ENCODE data around the gene OR4A47.
"Not testable (repeated sequence)": the region's sequence is repeated elsewhere in the genome, so short reads cannot be mapped to it uniquely, and the experiment has no call there.

Gene OR4A47

GRCh38 chr11:48488493-48488892 lies at the start of gene OR4A47:
OR4A47 (plus strand) TSS chr11:48488793; CDS start chr11:48488793, 0 bp downstream.
- H3K27me3 Mint-ChIP-seq, result not testable (repeated sequence)

GRCh38 chr11:48455909-48456308 lies 32.7 kb upstream of the OR4A47 start:
- ATAC-seq (replicated peaks; ENCODE audit: extremely low read depth, poor library complexity, severe bottlenecking); H3K36me3 Mint-ChIP-seq (ENCODE audit: insufficient read depth); H3K9me3 Mint-ChIP-seq; H3K4me1 Mint-ChIP-seq; DNase-seq (ENCODE audit: low spot score in 2 of 2); H3K27ac Mint-ChIP-seq (ENCODE audit: low read depth); H3K4me3 Mint-ChIP-seq: not testable (repeated sequence)
- peaks cover 52% of the 10 kb centered on the region for H3K27me3 Mint-ChIP-seq

More at GRCh38 chr11:48488493-48488892, at the start of gene OR4A47:
- not testable (repeated sequence) for H3K27ac Mint-ChIP-seq (ENCODE audit: low read depth); ATAC-seq (replicated peaks; ENCODE audit: extremely low read depth, poor library complexity, severe bottlenecking); H3K4me1 Mint-ChIP-seq; H3K4me3 Mint-ChIP-seq; H3K9me3 Mint-ChIP-seq; H3K36me3 Mint-ChIP-seq (ENCODE audit: insufficient read depth); DNase-seq (ENCODE audit: low spot score in 2 of 2)

- not testable (repeated sequence) for H3K27me3 Mint-ChIP-seq; H3K4me3 Mint-ChIP-seq; H3K9me3 Mint-ChIP-seq; H3K27ac Mint-ChIP-seq (ENCODE audit: low read depth); H3K4me1 Mint-ChIP-seq; DNase-seq (ENCODE audit: low spot score in 2 of 2); H3K36me3 Mint-ChIP-seq (ENCODE audit: insufficient read depth); ATAC-seq (replicated peaks; ENCODE audit: extremely low read depth, poor library complexity, severe bottlenecking)
Measured at GRCh38 chr11:48473966-48474365, 14.6 kb upstream of the OR4A47 start.

- ATAC-seq (replicated peaks; ENCODE audit: extremely low read depth, poor library complexity, severe bottlenecking); H3K4me3 Mint-ChIP-seq; H3K36me3 Mint-ChIP-seq (ENCODE audit: insufficient read depth); H3K27ac Mint-ChIP-seq (ENCODE audit: low read depth); H3K9me3 Mint-ChIP-seq; DNase-seq (ENCODE audit: low spot score in 2 of 2); H3K4me1 Mint-ChIP-seq; H3K27me3 Mint-ChIP-seq: not testable (repeated sequence)
Measured at GRCh38 chr11:48474703-48475102, 13.9 kb upstream of the OR4A47 start.

GRCh38 chr11:48506169-48506568 lies 17.6 kb downstream of the OR4A47 start:
- H3K4me1 Mint-ChIP-seq; H3K9me3 Mint-ChIP-seq; H3K27me3 Mint-ChIP-seq; H3K36me3 Mint-ChIP-seq (ENCODE audit: insufficient read depth); DNase-seq (ENCODE audit: low spot score in 2 of 2); H3K27ac Mint-ChIP-seq (ENCODE audit: low read depth); H3K4me3 Mint-ChIP-seq; ATAC-seq (replicated peaks; ENCODE audit: extremely low read depth, poor library complexity, severe bottlenecking): not testable (repeated sequence)

- ATAC-seq (replicated peaks; ENCODE audit: extremely low read depth, poor library complexity, severe bottlenecking), result no peak
- Mint-ChIP-seq H3K4me3 (no peak overlapping the region), H3K9me3 (peaks cover 7% of the 10 kb centered on the region), H3K36me3 (ENCODE audit: insufficient read depth) (no peaks in the 10 kb centered on the region), H3K27me3 (no peaks in the 10 kb centered on the region), H3K27ac (ENCODE audit: low read depth) (no peak overlapping the region), H3K4me1 (no peaks in the 10 kb centered on the region)
- DNase-seq (ENCODE audit: low spot score in 2 of 2), result no peak
Measured at GRCh38 chr11:48538991-48539390, 50.4 kb downstream of the OR4A47 start.

Data from central memory CD8-positive, alpha-beta T cell (primary cell).